Large intestine (tissue), 3 donors: ENCODE measurements around the gene ERBB3. TPM values are rescaled to one million over a fixed set of nuclear protein-coding genes. Genes with fewer than 3 reads are reported as not detected.

Source experiments
- DNase-seq, 2 donors: peaks; one replicate each; pipeline versions ENCODE4 v3.0.0 to v3.0.0-alpha.2; 2013
- H3K27ac ChIP-seq: one replicate; pipeline ENCODE4 v1.5.1; 2013; ENCODE audit warnings: low read length
- H3K27me3 ChIP-seq: 2 replicates; pipeline ENCODE4 v1.6.1; 2013; ENCODE audit warnings: low read length; ENCODE audit not compliant: control insufficient read depth, insufficient read depth
- H3K36me3 ChIP-seq: 2 replicates; pipeline ENCODE4 v1.6.1; 2013; ENCODE audit warnings: low read length; ENCODE audit not compliant: control insufficient read depth, insufficient read depth
- H3K4me1 ChIP-seq: one replicate; pipeline ENCODE4 v1.6.1; 2013; ENCODE audit warnings: low read length; ENCODE audit not compliant: control insufficient read depth, insufficient read depth
- H3K4me3 ChIP-seq: one replicate; pipeline ENCODE4 v1.5.1; 2013; ENCODE audit warnings: low read length
- H3K9me3 ChIP-seq: one replicate; pipeline ENCODE4 v1.6.1; 2013; ENCODE audit warnings: mild to moderate bottlenecking, low read depth, low read length, moderate library complexity; ENCODE audit not compliant: control insufficient read depth
- WGBS: methylation state at CpG from one replicate; pipeline ENCODE4 v1.1.5; 2013; ENCODE audit warnings: low lambda C conversion rate; ENCODE audit not compliant: insufficient coverage; 5-methylcytosine and 5-hydroxymethylcytosine counted together
- polyA plus RNA-seq: library from polyadenylated mRNA; unstranded; fragments of 120-200 nt; gene quantifications from one replicate; pipeline ENCODE4 v1.2.1, GENCODE V29; 2013

Gene ERBB3
- polyA plus RNA-seq, 1 donor: 326 TPM

DNA sequence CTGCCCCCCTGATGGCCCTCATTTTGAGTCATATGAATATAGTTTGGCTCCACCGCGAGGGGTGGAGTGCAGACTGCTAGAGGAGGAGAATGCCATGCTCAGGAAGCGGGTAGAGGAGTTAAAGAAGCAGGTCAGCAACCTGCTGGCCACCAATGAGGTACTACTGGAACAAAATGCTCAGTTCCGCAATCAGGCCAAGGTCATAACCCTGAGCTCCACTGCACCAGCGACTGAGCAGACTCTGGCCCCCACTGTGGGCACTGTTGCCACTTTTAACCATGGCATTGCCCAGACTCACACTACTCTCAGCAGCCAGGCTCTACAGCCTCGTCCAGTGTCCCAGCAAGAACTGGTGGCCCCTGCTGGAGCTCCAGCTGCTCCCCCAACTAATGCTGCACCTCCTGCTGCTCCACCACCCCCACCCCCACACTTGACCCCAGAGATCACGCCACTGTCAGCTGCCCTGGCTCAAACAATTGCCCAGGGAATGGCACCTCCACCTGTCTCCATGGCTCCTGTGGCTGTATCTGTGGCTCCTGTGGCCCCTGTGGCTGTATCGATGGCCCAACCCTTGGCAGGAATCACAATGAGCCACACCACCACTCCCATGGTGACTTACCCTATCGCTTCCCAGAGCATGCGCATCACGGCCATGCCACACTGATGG, 41.4 kb downstream of the ERBB3 start:
- no peaks in the 10 kb centered on the region for H3K9me3 ChIP-seq
- H3K4me3 ChIP-seq: no peak overlapping the region
- WGBS: no CpG with 5 or more reads among the region's 11 CpGs
- H3K4me1 ChIP-seq: peaks cover 21% of the 10 kb centered on the region
- no peak for DNase-seq
- H3K27ac ChIP-seq: no peak overlapping the region
- H3K27me3 ChIP-seq: no peaks in the 10 kb centered on the region
- peaks cover 20% of the 10 kb centered on the region for H3K36me3 ChIP-seq

- no peaks in the 10 kb centered on the region for H3K9me3 ChIP-seq
- WGBS: no CpG with 5 or more reads among the region's 2 CpGs
- H3K27me3 ChIP-seq: no peaks in the 10 kb centered on the region
- H3K36me3 ChIP-seq: peaks cover 20% of the 10 kb centered on the region
- peak in 1 of 2 donors; percentile 28 for DNase-seq
- H3K27ac ChIP-seq: no peak overlapping the region
- H3K4me3 ChIP-seq: no peak overlapping the region
- H3K4me1 ChIP-seq: peaks cover 32% of the 10 kb centered on the region
These were observed 42.7 kb downstream of the ERBB3 start for GRCh38 chr12:56122637-56123036.

GRCh38 chr12:56124133-56124532, 44.2 kb downstream of the ERBB3 start:
- 44% methylated on average over 2 of the region's 4 CpGs for WGBS
- Histone ChIP-seq H3K27me3 (no peaks in the 10 kb centered on the region), H3K4me3 (no peak overlapping the region), H3K9me3 (no peaks in the 10 kb centered on the region), H3K36me3 (peaks cover 18% of the 10 kb centered on the region), H3K27ac (no peak overlapping the region), H3K4me1 (peaks cover 27% of the 10 kb centered on the region)
- no peak for DNase-seq

GRCh38 chr12:56126732-56127239, 46.8 kb downstream of the ERBB3 start:
- peak overlapping the region; percentile 74 for H3K27ac ChIP-seq
- WGBS: 40% methylated on average over 2 of the region's 3 CpGs
- H3K9me3 ChIP-seq: no peaks in the 10 kb centered on the region
- peaks cover 27% of the 10 kb centered on the region for H3K4me1 ChIP-seq
- no peak overlapping the region for H3K4me3 ChIP-seq
- H3K27me3 ChIP-seq: no peaks in the 10 kb centered on the region
- peak in 1 of 2 donors; percentile 32 for DNase-seq
- peaks cover 14% of the 10 kb centered on the region for H3K36me3 ChIP-seq

DNA sequence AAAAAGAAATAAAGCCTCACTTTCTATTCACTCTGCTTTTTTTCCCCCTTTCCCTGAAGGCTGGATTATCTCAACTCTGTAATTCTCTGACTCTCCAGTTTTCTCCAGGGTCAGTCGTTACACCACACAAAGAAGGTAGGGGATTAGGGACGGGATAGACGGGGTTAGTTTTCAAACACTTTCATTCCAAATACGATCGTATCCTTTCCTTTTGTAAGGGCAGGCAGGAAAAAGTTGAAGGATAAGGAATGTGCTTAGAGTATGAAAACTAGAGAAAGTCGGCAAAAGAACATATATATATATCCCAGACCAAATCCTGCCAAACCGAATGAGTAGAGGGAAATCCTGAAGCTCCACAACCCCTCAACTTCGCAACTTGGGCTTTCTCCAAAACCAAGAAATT, 47.5 kb downstream of the ERBB3 start:
- no peak for DNase-seq
- no CpG with 5 or more reads among the region's 8 CpGs for WGBS
- peak overlapping the region; percentile 74 for H3K27ac ChIP-seq
- no peaks in the 10 kb centered on the region for H3K9me3 ChIP-seq
- H3K36me3 ChIP-seq: peaks cover 20% of the 10 kb centered on the region
- peaks cover 27% of the 10 kb centered on the region for H3K4me1 ChIP-seq
- H3K27me3 ChIP-seq: no peaks in the 10 kb centered on the region
- H3K4me3 ChIP-seq: peak overlapping the region; percentile 92

- Histone ChIP-seq H3K4me1 (peaks cover 27% of the 10 kb centered on the region), H3K36me3 (peaks cover 23% of the 10 kb centered on the region), H3K9me3 (no peaks in the 10 kb centered on the region), H3K27ac (peak within 1 kb of the TSS; percentile 83), H3K4me3 (peak within 1 kb of the TSS; percentile 92), H3K27me3 (no peaks in the 10 kb centered on the region)
- peak; percentile 99 to 100 for DNase-seq
- WGBS: no CpG with 5 or more reads among the region's 49 CpGs
These were observed 48.1 kb downstream of the ERBB3 start, which contains the start of gene ESYT1 for GRCh38 chr12:56127888-56128669. Gene ESYT1 (plus strand): TSS chr12:56128267. CDS start chr12:56128320, 53 bp downstream.

DNA sequence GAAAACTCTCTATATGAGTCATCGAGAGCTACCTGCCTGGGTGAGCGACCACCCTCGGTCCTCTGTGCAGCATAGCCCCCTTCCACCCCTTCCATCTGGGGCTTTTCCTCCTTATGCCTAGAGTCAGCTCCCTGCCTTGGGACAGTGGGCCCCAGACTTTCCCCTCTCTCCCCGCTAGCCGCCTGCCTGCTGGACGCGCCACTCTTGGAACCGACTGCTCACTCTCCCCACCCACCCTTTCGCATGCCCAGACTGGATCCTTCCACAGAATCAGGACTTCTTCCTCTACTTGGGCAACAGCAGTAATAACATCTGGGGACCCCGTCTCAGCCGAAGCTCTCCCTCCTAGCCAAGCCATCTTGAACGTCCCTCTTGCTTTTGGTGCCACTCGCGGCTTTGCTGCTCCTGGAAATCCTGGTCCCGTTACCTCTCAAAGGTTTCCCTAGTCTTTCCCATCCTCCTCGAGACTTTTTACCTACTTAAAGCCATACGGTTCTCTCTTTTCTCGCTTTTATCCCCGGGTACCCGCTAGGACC, 48.8 kb downstream of the ERBB3 start:
- Histone ChIP-seq H3K9me3 (no peaks in the 10 kb centered on the region), H3K4me1 (peaks cover 27% of the 10 kb centered on the region), H3K27me3 (no peaks in the 10 kb centered on the region), H3K27ac (peak overlapping the region; percentile 83), H3K36me3 (peaks cover 29% of the 10 kb centered on the region), H3K4me3 (peak overlapping the region; percentile 92)
- DNase-seq: peak in 1 of 2 donors; percentile 46
- 3% methylated on average over 7 of the region's 20 CpGs for WGBS

GRCh38 chr12:56129206-56129941, 49.4 kb downstream of the ERBB3 start:
- no peaks in the 10 kb centered on the region for H3K27me3 ChIP-seq
- H3K36me3 ChIP-seq: peaks cover 36% of the 10 kb centered on the region
- peaks cover 27% of the 10 kb centered on the region for H3K4me1 ChIP-seq
- H3K9me3 ChIP-seq: no peaks in the 10 kb centered on the region
- H3K27ac ChIP-seq: peak overlapping the region; percentile 83
- no CpG with 5 or more reads among the region's 29 CpGs for WGBS
- peak overlapping the region; percentile 92 for H3K4me3 ChIP-seq
- DNase-seq: peak in 1 of 2 donors; percentile 62

GRCh38 chr12:56129942-56130495, 50.1 kb downstream of the ERBB3 start:
- DNase-seq: no peak
- Histone ChIP-seq H3K9me3 (no peaks in the 10 kb centered on the region), H3K4me1 (peaks cover 27% of the 10 kb centered on the region), H3K27ac (no peak overlapping the region), H3K36me3 (peaks cover 36% of the 10 kb centered on the region), H3K27me3 (no peaks in the 10 kb centered on the region), H3K4me3 (no peak overlapping the region)
- 83% methylated on average over 1 of the region's 22 CpGs for WGBS
